GM13977 (cell line): ENCODE measurements around the gene RAB4A.

Experiments
- DNase-seq: peaks from one replicate; pipeline ENCODE4 v3.0.0; 2012; ENCODE audit warnings: low spot score
- in situ Hi-C: fragments of 300-500 bp; cut with MboI; formaldehyde crosslinking; loops from one replicate; pipeline ENCODE4 v1.12.0; 2022; ENCODE audit warnings: low sequenced_read_pairs, low pct_unique_long_range_greater_than_20kb, mixed read lengths, inconsistent platforms; ENCODE audit not compliant: unreplicated experiment
- TF ChIP-seq, protein P1 (sequence below): IDR thresholded peaks from 2 replicates; pipeline ENCODE4 v1.5.1; 2012; ENCODE audit warnings: mild to moderate bottlenecking, control low read depth; ENCODE audit not compliant: insufficient read depth; ENCODE audit errors: extremely low read depth, missing control alignments

RAB4A gene

DNA sequence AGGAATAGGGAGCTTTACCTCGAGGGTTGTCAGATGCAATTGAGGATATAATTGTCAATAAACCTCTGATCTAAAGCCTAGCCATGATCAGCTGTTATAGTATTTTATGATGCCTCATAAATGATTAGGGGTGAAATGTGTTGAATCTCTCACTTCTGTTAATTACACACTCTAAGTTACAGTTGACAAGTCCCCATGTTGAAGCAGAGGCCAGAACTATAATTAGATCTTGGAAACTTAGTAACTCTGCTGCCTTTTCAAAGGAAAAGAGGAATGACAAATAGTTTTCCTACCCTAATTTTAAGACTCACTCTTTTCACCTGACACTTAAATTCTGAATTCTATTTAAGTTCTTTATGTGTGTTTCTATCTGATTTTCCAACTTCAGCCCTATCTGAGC, 38.2 kb downstream of the RAB4A start:
- TF ChIP-seq, protein P1, sequence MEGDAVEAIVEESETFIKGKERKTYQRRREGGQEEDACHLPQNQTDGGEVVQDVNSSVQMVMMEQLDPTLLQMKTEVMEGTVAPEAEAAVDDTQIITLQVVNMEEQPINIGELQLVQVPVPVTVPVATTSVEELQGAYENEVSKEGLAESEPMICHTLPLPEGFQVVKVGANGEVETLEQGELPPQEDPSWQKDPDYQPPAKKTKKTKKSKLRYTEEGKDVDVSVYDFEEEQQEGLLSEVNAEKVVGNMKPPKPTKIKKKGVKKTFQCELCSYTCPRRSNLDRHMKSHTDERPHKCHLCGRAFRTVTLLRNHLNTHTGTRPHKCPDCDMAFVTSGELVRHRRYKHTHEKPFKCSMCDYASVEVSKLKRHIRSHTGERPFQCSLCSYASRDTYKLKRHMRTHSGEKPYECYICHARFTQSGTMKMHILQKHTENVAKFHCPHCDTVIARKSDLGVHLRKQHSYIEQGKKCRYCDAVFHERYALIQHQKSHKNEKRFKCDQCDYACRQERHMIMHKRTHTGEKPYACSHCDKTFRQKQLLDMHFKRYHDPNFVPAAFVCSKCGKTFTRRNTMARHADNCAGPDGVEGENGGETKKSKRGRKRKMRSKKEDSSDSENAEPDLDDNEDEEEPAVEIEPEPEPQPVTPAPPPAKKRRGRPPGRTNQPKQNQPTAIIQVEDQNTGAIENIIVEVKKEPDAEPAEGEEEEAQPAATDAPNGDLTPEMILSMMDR, result no peak
- no peak for DNase-seq
- in situ Hi-C loops, result no loop called here

DNA sequence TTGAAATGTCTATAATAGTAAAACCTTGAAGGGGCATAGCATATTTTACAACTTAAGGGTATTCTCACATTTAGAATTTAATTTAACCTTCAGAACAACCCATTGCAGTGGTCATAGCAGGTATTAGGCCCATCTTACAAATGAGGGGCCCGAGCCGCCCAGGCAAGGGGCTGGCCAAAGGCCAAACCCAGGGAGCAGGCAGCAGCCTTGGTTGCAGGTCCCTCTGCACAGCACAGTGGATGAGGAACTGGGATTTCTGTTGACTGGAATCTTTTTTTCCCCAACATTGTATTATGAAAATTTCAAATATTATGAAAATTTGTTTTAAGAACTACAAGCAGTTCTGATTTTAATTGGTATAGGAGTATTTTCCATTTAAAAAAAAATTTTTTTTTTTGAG, 38.8 kb downstream of the RAB4A start:
- no peak for DNase-seq
- TF ChIP-seq, protein P1, result no peak
- in situ Hi-C loops, result no loop called here

DNA sequence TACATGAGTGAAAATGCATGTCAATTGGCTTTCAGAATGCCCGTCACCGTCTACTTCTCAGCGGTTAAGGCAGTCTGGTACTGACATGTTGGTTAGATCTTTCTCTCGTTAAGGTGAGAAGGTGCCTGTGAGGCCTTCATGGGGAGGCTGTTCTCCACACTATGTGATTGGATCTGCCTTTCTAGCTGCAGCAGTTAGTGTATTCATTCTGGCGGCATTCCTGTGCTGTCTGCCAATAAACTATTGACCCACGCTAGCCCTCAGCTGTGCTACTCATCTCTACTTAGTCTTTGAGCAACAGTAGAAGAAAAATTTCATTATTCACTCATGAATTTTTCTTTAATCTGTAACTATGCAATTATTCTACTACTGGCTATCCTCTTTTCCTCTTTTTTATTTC, 39.9 kb downstream of the RAB4A start:
- TF ChIP-seq, protein P1, result no peak
- in situ Hi-C loops, result no loop called here
- no peak for DNase-seq

DNA sequence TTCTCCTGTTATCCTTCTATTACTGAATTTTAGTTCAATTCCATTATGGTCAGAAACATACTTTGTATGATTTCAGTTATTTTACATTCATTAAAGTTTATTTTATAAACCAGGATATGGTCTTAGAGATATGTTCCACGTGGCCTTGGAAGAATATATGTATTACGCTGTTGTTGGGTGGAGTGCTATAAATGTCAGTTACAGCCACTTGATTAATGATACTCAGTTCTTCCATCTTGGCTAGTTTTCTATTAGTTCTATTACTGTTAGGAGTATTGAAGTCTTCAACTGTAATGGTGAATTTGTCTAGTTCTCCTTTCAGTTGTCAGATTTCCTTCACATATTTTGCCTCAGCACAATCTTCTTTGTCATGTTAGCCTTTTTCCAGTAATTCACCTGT, 45.3 kb downstream of the RAB4A start:
- no peak for DNase-seq
- in situ Hi-C loops, result no loop called here
- TF ChIP-seq, protein P1, result no peak

DNA sequence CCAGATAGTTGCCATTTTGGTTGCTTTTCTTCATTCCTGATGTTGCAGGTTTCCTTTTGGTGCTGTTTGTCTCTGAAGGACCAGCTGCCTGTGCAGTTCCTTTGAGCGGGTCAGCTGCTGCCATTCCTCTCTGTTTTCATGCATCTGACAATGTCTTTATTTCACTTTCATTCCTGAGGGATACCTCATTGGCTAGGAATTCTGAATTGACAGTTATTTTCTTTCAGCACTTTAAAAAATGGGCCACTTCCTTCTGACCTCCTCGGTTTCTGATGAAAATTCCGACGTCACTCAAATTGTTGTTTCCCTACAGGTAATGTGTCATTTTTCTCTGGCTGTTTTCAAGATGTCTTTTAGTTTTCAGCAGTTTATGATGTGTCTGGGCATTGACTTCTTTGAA, 47.1 kb downstream of the RAB4A start:
- TF ChIP-seq, protein P1, result no peak
- DNase-seq, result no peak
- in situ Hi-C loops, result no loop called here

DNA sequence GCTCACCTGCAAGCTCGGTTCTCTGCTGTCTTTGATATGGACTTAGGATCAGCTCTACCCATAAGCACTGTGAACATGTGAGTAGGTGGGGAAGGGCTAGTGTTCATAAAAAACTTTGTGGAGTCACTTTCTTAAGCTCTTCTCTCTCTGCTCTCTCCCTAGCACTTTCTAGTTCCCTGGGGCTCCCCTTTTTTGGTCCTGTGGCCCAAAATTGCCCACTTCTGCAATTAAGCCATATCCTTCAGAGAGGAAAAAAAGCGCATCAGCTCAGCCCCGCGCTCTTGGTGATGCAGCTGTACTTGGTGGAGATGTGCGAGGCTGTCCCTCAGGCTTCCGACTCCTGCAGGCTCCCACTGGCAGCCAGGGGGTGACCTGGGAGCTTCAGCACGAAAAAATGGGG, 48.6 kb downstream of the RAB4A start:
- DNase-seq, result no peak
- in situ Hi-C loops, result no loop called here
- TF ChIP-seq, protein P1, result no peak

DNA sequence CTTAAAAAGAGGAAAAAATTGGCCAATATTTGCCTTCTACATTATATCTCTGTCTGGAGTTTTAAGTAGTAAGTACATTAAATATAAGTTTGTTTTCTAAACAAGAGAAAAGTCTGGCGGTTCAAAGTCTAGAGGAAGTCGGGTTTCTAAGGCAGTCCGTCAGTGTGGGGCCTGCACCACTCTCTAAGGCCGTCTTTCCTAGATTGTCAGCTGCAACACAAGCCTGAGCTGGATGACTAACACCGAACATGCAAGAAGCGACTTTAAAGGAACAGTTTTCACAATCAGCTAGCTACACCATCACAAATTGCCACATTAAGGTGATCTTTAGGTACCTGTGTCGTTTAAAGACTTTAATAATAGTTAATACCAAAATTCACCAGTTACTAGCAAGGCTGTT, 52.3 kb downstream of the RAB4A start:
- TF ChIP-seq, protein P1, result no peak
- in situ Hi-C loops, result no loop called here
- no peak for DNase-seq
